ENCODE data around the gene FOXE3.

Gene FOXE3

GRCh38 chr1:47415728-47416318, at the start of gene FOXE3:
Gene FOXE3 (plus strand): TSS chr1:47416285. CDS start chr1:47416316, 31 bp downstream.
- no peak for DNase-seq (ENCODE audit: low read depth in 2 of 2)

- no peak for DNase-seq (ENCODE audit: low read depth in 2 of 2)
These were observed 48.4 kb upstream of the FOXE3 start for GRCh38 chr1:47367651-47368050.

- DNase-seq (ENCODE audit: low read depth in 2 of 2): no peak
These were observed 45.0 kb upstream of the FOXE3 start for GRCh38 chr1:47371016-47371517.

GRCh38 chr1:47374501-47374900, 41.6 kb upstream of the FOXE3 start:
- DNase-seq (ENCODE audit: low read depth in 2 of 2): peak in 1 of 2 experiments; percentile 8

GRCh38 chr1:47378147-47378546, 37.9 kb upstream of the FOXE3 start:
- DNase-seq (ENCODE audit: low read depth in 2 of 2): no peak

GRCh38 chr1:47380699-47381098, 35.4 kb upstream of the FOXE3 start:
- no peak for DNase-seq (ENCODE audit: low read depth in 2 of 2)

GRCh38 chr1:47382399-47382983, 33.6 kb upstream of the FOXE3 start:
- DNase-seq (ENCODE audit: low read depth in 2 of 2): no peak

- no peak for DNase-seq (ENCODE audit: low read depth in 2 of 2)
These were observed 32.0 kb upstream of the FOXE3 start for GRCh38 chr1:47384083-47384482.

- DNase-seq (ENCODE audit: low read depth in 2 of 2): no peak
These were observed 31.1 kb upstream of the FOXE3 start for GRCh38 chr1:47385020-47385419.

- DNase-seq (ENCODE audit: low read depth in 2 of 2): no peak
These were observed 29.8 kb upstream of the FOXE3 start for GRCh38 chr1:47386268-47386667.

- DNase-seq (ENCODE audit: low read depth in 2 of 2): peak in 1 of 2 experiments; percentile 12
These were observed 27.8 kb upstream of the FOXE3 start for GRCh38 chr1:47388030-47388890.

- peak in 1 of 2 experiments; percentile 28 for DNase-seq (ENCODE audit: low read depth in 2 of 2)
These were observed 27.2 kb upstream of the FOXE3 start for GRCh38 chr1:47388891-47389238.

- no peak for DNase-seq (ENCODE audit: low read depth in 2 of 2)
These were observed 26.4 kb upstream of the FOXE3 start for GRCh38 chr1:47389731-47390130.

- DNase-seq (ENCODE audit: low read depth in 2 of 2): no peak
These were observed 25.2 kb upstream of the FOXE3 start for GRCh38 chr1:47390843-47391242.

GRCh38 chr1:47393141-47393540, 22.9 kb upstream of the FOXE3 start:
- no peak for DNase-seq (ENCODE audit: low read depth in 2 of 2)

- DNase-seq (ENCODE audit: low read depth in 2 of 2): no peak
These were observed 20.7 kb upstream of the FOXE3 start for GRCh38 chr1:47395433-47395832.

GRCh38 chr1:47396671-47397196, 19.4 kb upstream of the FOXE3 start:
- DNase-seq (ENCODE audit: low read depth in 2 of 2): no peak

GRCh38 chr1:47399138-47399845, 16.8 kb upstream of the FOXE3 start:
- no peak for DNase-seq (ENCODE audit: low read depth in 2 of 2)

GRCh38 chr1:47399846-47400155, 16.3 kb upstream of the FOXE3 start:
- DNase-seq (ENCODE audit: low read depth in 2 of 2): no peak

- no peak for DNase-seq (ENCODE audit: low read depth in 2 of 2)
These were observed 14.3 kb upstream of the FOXE3 start for GRCh38 chr1:47401761-47402160.

- DNase-seq (ENCODE audit: low read depth in 2 of 2): no peak
These were observed 13.5 kb upstream of the FOXE3 start for GRCh38 chr1:47402591-47402990.

GRCh38 chr1:47403321-47403910, 12.7 kb upstream of the FOXE3 start:
- no peak for DNase-seq (ENCODE audit: low read depth in 2 of 2)

Measured in fibroblast of skin of left quadriceps (primary cell).